GM12873 (cell line): ENCODE results near the gene CXCR4.

Source experiments
- CTCF ChIP-seq: IDR thresholded peaks from 2 replicates; pipeline ENCODE4 v1.5.1; 2012; ENCODE audit warnings: low read depth, mild to moderate bottlenecking, moderate library complexity, low read length, control low read depth; ENCODE audit not compliant: insufficient read depth; ENCODE audit errors: missing control alignments

Gene CXCR4

GRCh38 chr2:136117909-136118818 lies at the start of gene CXCR4:
Gene CXCR4, minus strand, starts transcription at chr2:136118149. Its CDS starts 89 bp downstream, at chr2:136118060.
- TF ChIP-seq CTCF = peak; percentile 36

- no peak for TF ChIP-seq CTCF
Measured at GRCh38 chr2:136164280-136164776, 46.4 kb upstream of the CXCR4 start.

GRCh38 chr2:136162438-136162837 lies 44.5 kb upstream of the CXCR4 start:
- TF ChIP-seq CTCF = no peak

- no peak for TF ChIP-seq CTCF
Measured at GRCh38 chr2:136156411-136156810, 38.5 kb upstream of the CXCR4 start.

GRCh38 chr2:136154384-136154783 lies 36.4 kb upstream of the CXCR4 start:
- TF ChIP-seq CTCF = no peak

- no peak for TF ChIP-seq CTCF
Measured at GRCh38 chr2:136151021-136151971, 33.3 kb upstream of the CXCR4 start.

- TF ChIP-seq CTCF = no peak
Measured at GRCh38 chr2:136149011-136149410, 31.1 kb upstream of the CXCR4 start.
